K562 (cell line): ENCODE results near the gene DNMBP. TPM values are rescaled to one million over a fixed set of nuclear protein-coding genes. Genes with fewer than 3 reads are reported as not detected.

ENCODE experiments used
- ATF1 ChIP-seq, 2 experiments: fragments of 450-650 bp in 1 of 2; IDR thresholded peaks; 2 replicates each; pipeline ENCODE4 v1.6.1; 2016; ENCODE audit warnings: missing compliant biosample characterization in 1 of 2, missing genetic modification characterization in 1 of 2
- C11orf30 ChIP-seq: fragments of 450-650 bp; IDR thresholded peaks from 2 replicates; pipeline ENCODE4 v1.6.1; 2016; ENCODE audit warnings: low read depth, mild to moderate bottlenecking
- CREM ChIP-seq: IDR thresholded peaks from 2 replicates; pipeline ENCODE4 v1.6.1; 2014; ENCODE audit warnings: antibody characterized with exemption, low read depth
- DIDO1 ChIP-seq: fragments of 450-650 bp; IDR thresholded peaks from 2 replicates; pipeline ENCODE4 v1.6.1; 2016; ENCODE audit warnings: low read depth, missing biosample characterization, missing genetic modification characterization
- DPF2 ChIP-seq: fragments of 450-650 bp; IDR thresholded peaks from 2 replicates; pipeline ENCODE4 v1.6.1; 2016
- E2F4 ChIP-seq: sonication (generic); formaldehyde crosslinking; IDR thresholded peaks from 2 replicates; pipeline ENCODE4 v1.8.0; 2022; ENCODE audit warnings: mild to moderate bottlenecking, low read depth, missing genetic modification reagents
- KLF16 ChIP-seq: IDR thresholded peaks from 2 replicates; pipeline ENCODE4 v1.6.1; 2016; ENCODE audit warnings: antibody characterized with exemption
- LCOR ChIP-seq: sonication (generic); formaldehyde crosslinking; IDR thresholded peaks from 2 replicates; pipeline ENCODE4 v1.8.0; 2022; ENCODE audit warnings: mild to moderate bottlenecking, missing genetic modification reagents
- NFYB ChIP-seq: IDR thresholded peaks from 2 replicates; pipeline ENCODE4 v1.6.1; 2011; ENCODE audit warnings: mild to moderate bottlenecking, moderate library complexity; ENCODE audit not compliant: insufficient read length; ENCODE audit errors: extremely low read depth
- NONO ChIP-seq, 2 experiments: fragments of 200-400 bp in 1 of 2; fragments of 450-650 bp in 1 of 2; formaldehyde crosslinking in 1 of 2; IDR thresholded peaks; 2 replicates each; pipeline ENCODE4 v1.6.1; 2017; ENCODE audit warnings: low read depth in 2 of 2, mild to moderate bottlenecking in 2 of 2, moderate library complexity in 2 of 2, low read length in 1 of 2
- POLR3G ChIP-seq: IDR thresholded peaks from 2 replicates; pipeline ENCODE4 v1.6.1; 2011; ENCODE audit not compliant: insufficient read length, insufficient replicate concordance; ENCODE audit errors: extremely low read depth
- PRPF4 ChIP-seq: fragments of 200-400 bp; formaldehyde crosslinking; IDR thresholded peaks from one replicate; pipeline ENCODE4 v1.6.1; 2017; ENCODE audit warnings: low read length, low read depth, mild to moderate bottlenecking; ENCODE audit not compliant: insufficient read depth, poor library complexity, severe bottlenecking
- RBM22 ChIP-seq: fragments of 200-400 bp; formaldehyde crosslinking; IDR thresholded peaks from 2 replicates; pipeline ENCODE4 v1.6.1; 2018; ENCODE audit warnings: low read length, low read depth; ENCODE audit not compliant: poor library complexity, severe bottlenecking
- SMAD4 ChIP-seq: fragments of 250-450 bp; sonication (Bioruptor Pico); conservative IDR thresholded peaks from 2 replicates; pipeline ENCODE4 v1.8.0; 2021; ENCODE audit warnings: inconsistent platforms, mild to moderate bottlenecking, moderate library complexity
- SRSF1 ChIP-seq: fragments of 200-400 bp; formaldehyde crosslinking; IDR thresholded peaks from 2 replicates; pipeline ENCODE4 v1.6.1; 2017; ENCODE audit warnings: mild to moderate bottlenecking, low read depth, low read length, moderate library complexity
- ZKSCAN1 ChIP-seq: fragments of 150-350 bp; IDR thresholded peaks from 2 replicates; pipeline ENCODE4 v1.6.1; 2016; ENCODE audit warnings: low read depth, low read length
- ZNF134 ChIP-seq: fragments of 250-450 bp; sonication (Bioruptor Pico); conservative IDR thresholded peaks from 2 replicates; pipeline ENCODE4 v1.4.0; 2020
- ZNF395 ChIP-seq: fragments of 200-800 bp; sonication (Bioruptor generic); IDR thresholded peaks from 2 replicates; pipeline ENCODE4 v1.6.1; 2017; ENCODE audit warnings: missing genetic modification characterization, missing compliant biosample characterization
- ZNF511 ChIP-seq: sonication (generic); formaldehyde crosslinking; IDR thresholded peaks from 2 replicates; pipeline ENCODE4 v1.8.0; 2022; ENCODE audit warnings: mild to moderate bottlenecking, missing genetic modification reagents
- ZNF551 ChIP-seq: fragments of 250-450 bp; sonication (Bioruptor Pico); IDR thresholded peaks from 2 replicates; pipeline ENCODE4 v1.5.0; 2021; ENCODE audit warnings: mild to moderate bottlenecking, moderate library complexity
- polyA plus RNA-seq, 8 experiments: library from polyadenylated mRNA; depleted of rRNA in 4 of 8; stranded (reverse) in 5 of 8; unstranded in 3 of 8; fragments of >200 nt; fragmentation: Nextera tagmentation in 2 of 8; fragmentation: Illumina TruSeq in 1 of 8; extraction: Ambion mirVana in 2 of 8; extraction: Trizol in 1 of 8; gene quantifications; 2 replicates each; pipeline versions ENCODE4 v1.2.1 to v1.2.3, GENCODE V29; 2011 to 2014; ENCODE audit warnings: inconsistent platforms in 1 of 8, missing spikeins in 1 of 8
- total RNA-seq, 7 experiments: library from RNA; depleted of rRNA in 6 of 7; stranded (reverse); fragments of >200 nt in 6 of 7; fragmentation: Illumina TruSeq in 2 of 7; extraction: Trizol in 2 of 7; gene quantifications; 2 replicates each; pipeline versions ENCODE4 v1.2.1 to v1.2.3, GENCODE V29; 2011 to 2021; ENCODE audit warnings: low replicate concordance in 1 of 7
- TF ChIP-seq, protein P1 (sequence below): sonication (generic); formaldehyde crosslinking; IDR thresholded peaks from 2 replicates; pipeline ENCODE4 v1.9.0; 2022; ENCODE audit warnings: mild to moderate bottlenecking, missing genetic modification reagents

The DNMBP gene
- total and polyA plus RNA-seq, 9 of the 15 experiments (the other 6 are each of a cell fraction or from before 2014, with no cell fraction given): 0.83 to 3.7 (median 2.2) TPM

- no peak for TF ChIP-seq ZNF134 (CRISPR knock-in tag)
- TF ChIP-seq ATF1 (CRISPR knock-in tag; IDR thresholded peaks at IDR 0.05): no peak
- peak; percentile 62; the same call in 1 of the 2 replicates for TF ChIP-seq ATF1 (tag; IDR thresholded peaks at IDR 0.05)
- no peak for TF ChIP-seq ZNF511 (CRISPR knock-in tag)
- no peak for TF ChIP-seq ZNF551
- no peak for TF ChIP-seq PRPF4
- peak; percentile 74 for TF ChIP-seq SMAD4 (CRISPR knock-in tag)
- no peak for TF ChIP-seq E2F4 (CRISPR knock-in tag)
- TF ChIP-seq, protein P1, sequence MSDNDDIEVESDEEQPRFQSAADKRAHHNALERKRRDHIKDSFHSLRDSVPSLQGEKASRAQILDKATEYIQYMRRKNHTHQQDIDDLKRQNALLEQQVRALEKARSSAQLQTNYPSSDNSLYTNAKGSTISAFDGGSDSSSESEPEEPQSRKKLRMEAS (CRISPR knock-in tag): no peak
- no peak for TF ChIP-seq POLR3G
- TF ChIP-seq DPF2: no peak
- TF ChIP-seq SRSF1: no peak
- TF ChIP-seq NONO (IDR thresholded peaks at IDR 0.05; ENCODE audit: low read depth in 2 of 2, low read length in 1 of 2): 0 out of 4 replicates have a peak, but pooled peaks of 1 of the 2 experiments have one; percentile 55
- TF ChIP-seq CREM: peak; percentile 71
- TF ChIP-seq RBM22: no peak
- no peak for TF ChIP-seq DIDO1 (tag)
- TF ChIP-seq KLF16: no peak
- TF ChIP-seq LCOR (CRISPR knock-in tag): no peak
- no peak for TF ChIP-seq ZKSCAN1
- no peak for TF ChIP-seq ZNF395
- no peak for TF ChIP-seq NFYB
- TF ChIP-seq C11orf30: no peak
- TF ChIP-seq, all 486 proteins: peak for 35
Measured at GRCh38 chr10:100009793-100010676, at the start of gene DNMBP (continued).
